SH-SY5Y (cell line): ENCODE measurements around the gene REXO1.

Source experiments
- GATA2 ChIP-seq: IDR thresholded peaks from 2 replicates; pipeline ENCODE4 v1.6.1; 2011; ENCODE audit warnings: mild to moderate bottlenecking, low read depth, low read length
- GATA3 ChIP-seq: IDR thresholded peaks from 2 replicates; pipeline ENCODE4 v1.6.1; 2011; ENCODE audit warnings: low read depth, mild to moderate bottlenecking, low read length, moderate library complexity

GRCh38 chr19:1829958-1830357, 18.3 kb downstream of the REXO1 start:
- TF ChIP-seq GATA2 (no peak), GATA3 (no peak)
